HG02759 (cell line): ENCODE data around the gene TMEM134.

ENCODE experiments used
- ATAC-seq: cut with Tn5 transposase; IDR thresholded peaks from one replicate; pipeline ENCODE4 v1.9.1; 2021; ENCODE audit warnings: mild to moderate bottlenecking, moderate library complexity; ENCODE audit not compliant: unreplicated experiment

The TMEM134 gene

DNA sequence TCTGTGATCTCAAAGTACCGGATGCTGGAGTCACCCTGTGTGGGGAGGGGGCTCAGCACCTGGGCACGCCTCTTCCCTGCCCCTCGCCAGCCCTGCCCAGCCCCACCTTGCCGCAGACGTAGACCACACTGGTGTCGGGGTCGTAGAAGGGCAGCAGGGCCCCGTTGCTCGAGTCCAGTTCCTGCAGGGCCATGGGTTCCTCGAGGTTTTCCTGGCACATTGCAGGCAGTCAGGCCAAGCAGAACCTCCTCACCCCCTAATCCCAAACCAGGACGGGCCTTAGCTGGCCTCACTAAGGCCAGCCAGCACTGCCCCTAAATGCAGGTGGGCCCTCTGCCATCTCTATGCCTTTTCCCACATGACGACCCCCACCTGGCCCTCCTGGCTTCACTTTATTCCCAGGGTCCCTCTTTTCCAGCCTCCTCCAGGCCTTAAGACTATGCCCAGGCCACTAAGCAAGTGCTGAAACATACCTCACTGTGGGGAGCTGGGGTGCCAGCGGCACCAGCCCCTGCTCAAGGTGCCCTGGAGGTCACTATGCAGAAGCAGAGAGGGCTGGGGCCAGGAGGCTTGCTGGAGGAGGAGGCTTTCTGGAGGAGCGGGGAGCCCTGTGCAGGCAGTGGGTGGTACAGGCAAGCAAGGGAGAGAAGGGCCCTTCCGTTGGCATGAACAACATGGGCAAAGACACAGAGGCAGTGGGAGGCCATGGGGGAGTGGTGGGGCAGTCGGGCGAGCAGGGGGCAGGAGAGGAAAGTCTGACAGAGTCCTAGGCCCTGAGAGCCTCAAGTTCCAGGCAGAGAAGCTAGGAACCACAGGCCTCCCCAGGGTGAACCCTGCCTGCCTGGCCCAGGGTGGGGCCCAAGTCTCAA lies 28.6 kb downstream of the TMEM134 start:
- no peak for ATAC-seq

DNA sequence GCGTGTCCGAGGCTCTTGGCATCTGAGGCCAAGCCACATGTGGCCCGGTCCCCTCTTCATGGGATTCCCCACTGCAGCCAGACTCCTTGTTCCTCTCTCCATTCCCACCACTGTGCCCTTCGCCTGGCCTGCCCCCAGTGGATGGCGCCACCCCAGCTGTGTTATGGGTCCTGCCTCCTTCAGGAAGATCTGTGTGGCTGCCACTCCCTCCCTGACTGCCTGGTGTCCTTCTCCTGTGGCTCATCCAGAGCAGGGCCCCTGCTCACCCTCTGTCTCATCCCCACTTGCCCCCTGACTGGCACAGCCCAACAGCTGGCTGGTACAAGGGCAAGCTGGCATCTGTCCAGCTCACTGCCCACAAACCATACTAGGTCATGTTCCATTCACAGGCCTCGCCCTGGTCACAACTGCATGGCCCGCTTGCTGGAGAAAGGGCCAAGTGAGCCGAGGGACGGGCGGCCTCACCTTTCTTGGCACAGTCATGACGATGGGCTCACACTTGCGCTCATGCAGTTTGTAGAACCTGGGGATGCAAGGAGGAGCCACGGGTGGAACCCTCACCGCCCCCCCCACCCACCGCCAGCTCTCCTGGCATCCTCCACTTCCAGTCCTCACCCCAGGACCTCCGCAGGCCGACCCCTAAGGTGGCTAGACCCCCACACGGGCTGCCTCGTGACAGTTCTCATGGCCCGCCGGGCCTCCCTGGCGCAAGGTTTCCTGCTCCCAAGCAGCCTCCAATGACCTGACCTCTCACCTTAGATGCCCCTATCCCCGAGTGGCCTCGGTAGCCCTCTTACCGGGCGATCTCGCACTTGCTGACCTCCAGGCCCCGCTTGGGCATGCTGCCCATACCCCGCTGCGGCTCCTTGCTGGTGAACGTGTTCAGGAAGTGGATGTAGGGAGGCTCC lies 29.5 kb downstream of the TMEM134 start:
- no peak for ATAC-seq

DNA sequence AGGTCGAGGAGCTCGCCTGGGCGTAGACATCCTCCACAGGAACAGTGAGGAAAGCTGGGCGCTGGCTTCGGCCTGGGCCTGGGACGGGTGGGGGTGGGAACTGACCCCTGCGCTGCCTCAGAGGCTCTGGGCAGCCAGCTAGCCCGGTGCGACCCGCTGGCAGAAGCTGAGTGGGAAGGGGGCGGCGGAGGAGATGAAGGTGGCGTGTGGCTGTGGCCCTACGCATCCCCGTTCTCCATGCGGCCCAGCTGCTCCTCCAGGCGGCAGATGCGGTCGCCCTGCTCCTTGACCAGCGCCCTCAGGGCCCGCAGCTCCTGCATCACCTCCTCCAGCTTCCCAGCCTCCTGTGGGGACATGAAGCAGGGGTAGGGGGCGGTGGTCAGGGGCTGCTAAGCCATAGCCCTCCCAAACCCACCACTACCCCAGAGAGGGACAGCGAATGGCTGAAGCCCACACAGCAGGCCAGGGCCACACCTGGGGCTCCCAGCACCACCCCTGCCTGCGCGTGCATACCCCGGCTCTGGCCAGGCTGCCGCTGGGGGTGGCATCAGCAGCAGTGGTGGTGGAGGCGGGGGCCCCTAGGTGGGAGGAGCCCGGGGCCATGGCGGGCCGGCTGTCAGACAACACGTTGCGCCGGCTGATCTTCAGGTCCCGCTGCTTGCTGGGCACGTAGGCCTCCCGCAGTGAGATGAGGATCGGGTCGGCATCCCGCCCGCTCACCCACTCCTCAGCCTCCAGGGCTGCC lies 30.7 kb downstream of the TMEM134 start:
- ATAC-seq = no peak

DNA sequence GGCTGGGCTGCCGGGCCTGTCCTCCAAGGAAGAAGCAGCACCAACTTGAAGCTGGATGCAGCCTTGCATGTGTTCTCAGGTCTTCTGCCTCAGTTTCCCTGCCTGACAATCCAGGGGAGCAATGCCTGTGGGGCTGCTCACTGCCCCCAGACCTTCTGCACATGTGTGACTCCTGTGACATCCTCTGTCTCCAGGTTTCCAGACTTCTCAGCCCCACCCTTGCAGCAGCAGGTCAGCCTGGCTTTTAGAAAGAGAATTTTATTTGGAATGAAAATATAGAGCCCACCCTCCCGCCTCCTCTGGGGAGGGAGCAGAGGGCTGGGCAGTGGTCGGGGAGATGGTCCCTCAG lies 31.3 kb downstream of the TMEM134 start:
- ATAC-seq = no peak

DNA sequence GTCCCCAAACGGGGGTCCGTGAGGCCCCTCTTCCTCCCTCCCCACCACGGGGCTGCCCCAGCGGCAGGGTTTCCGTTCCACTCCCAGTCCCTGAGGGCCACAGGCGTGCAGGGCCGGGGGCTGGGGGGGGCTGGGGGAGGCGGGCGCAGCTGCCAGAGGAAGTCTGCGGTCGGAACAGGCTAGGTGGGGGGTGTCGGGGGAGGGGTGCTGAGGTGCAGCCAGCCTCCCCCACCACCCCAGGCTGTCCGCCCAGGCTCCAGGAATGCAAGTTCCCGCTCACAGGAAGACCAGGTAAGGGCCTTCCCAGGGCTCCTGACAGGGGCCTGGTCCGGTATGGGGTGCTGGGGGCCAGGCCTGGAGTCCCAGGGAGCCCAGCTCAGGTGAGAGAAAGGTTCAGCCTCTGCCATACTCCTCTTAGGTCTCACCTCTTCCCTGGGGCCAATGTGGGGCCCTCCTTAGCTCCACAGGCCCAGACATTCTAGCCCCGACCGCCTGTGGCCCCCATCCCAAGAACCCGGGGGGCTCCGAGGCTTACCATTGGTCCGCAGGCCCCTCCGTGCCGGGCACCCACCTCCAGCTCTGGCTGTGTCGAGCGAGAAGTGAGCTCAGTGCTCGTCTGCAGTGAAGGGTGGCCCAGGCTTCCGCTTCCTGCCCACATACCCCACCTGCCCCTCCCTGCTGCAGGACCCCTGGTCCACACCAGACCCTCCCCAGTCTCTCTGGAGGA lies 31.8 kb downstream of the TMEM134 start, which contains the start of gene PTPRCAP:
PTPRCAP (minus strand) TSS at position 601 of the 727 bp plus-strand sequence; CDS start at position 538, 63 bp downstream.
- ATAC-seq = peak; percentile 31

DNA sequence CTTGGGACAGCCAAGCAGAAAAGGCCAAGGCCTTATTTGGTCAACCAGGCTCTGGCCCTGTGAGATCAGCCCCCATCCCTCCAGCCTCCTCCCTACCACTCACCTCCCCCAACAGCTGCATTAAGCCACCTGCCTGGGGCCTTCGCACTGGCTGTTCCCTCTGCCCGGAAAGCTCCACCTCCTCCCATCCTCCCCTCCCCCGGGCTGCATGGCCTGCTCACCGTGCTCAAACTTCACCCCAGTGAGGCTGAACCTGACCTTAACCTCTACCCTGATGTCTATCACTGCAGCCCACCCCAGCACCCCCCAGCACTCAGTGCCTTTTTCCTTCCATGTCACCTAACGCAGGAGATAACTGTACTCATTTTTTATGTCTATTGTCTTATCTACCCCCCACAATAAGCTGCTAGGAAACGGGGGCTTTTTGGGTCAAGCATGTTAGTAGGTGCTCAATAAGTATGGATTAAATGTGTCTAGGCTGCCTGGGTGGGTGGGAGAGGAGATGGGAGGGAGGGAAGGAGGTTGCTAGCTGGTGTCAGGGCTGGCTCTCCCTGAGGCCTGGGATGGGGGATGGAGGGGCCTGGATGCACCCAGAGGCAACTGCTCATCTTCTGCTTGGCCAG lies 32.5 kb downstream of the TMEM134 start:
- ATAC-seq = peak; percentile 42

DNA sequence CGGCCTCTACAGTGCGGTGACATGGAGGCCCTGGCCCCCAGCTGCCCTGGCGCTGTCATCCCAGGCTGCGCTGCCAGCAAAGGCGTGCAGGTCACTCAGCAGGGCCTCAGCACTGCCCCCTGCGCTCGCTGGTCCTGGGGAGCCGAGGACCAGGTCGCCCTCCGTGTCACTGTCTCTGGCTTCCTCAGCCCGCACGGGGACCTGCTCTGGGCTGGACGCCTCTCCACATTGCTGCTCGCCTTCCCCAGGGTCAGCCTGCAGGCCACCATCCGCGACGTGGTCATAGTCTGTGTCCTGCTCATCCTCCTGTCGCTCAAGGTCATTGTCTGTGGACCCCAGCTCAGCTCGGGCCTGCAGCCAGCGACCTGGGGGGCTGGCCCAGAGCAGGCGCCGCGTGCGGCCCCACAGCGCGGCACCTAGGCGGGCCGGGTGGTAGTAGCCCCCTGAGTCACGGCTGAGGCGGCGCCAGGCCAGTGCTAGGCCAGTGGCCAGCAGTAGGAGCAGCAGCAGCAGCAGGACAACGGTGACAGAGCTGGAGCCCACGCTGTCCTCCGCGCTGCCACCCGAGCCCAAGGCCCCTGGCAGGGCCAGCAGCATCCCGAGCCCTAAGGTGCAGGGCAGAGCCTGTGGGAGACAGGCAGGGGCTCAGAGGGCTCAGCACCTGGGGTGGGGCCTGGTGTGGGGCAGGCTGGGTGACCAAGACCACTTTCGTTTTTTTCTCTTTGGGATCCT lies 33.2 kb downstream of the TMEM134 start:
- ATAC-seq = no peak

DNA sequence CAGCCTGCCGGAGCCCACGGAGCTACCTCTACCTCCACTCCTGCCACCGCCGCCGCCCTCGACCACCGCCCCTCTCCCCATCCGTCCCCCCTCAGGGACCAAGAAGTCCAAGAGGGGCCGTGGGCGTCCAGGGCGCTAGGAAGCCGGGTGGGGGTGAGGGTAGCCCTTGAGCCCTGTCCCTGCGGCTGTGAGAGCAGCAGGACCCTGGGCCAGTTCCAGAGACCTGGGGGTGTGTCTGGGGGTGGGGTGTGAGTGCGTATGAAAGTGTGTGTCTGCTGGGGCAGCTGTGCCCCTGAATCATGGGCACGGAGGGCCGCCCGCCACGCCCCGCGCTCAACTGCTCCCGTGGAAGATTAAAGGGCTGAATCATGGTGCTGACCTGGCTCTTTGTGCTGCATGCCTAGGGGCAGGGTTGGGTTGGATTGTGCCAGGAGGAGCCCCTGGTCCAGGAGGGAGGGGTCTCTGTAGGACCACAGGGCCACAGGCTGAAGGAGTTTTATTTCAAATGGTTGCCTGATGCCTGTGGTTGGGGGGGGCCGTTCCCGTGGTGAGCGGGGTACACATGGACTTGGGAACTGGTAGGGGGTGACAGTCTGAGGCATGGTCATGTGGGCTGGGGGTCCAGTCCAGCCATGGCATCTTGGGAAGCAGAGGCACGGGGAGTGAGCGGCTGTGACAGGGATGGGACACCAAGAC lies 33.9 kb downstream of the TMEM134 start:
- ATAC-seq = no peak

DNA sequence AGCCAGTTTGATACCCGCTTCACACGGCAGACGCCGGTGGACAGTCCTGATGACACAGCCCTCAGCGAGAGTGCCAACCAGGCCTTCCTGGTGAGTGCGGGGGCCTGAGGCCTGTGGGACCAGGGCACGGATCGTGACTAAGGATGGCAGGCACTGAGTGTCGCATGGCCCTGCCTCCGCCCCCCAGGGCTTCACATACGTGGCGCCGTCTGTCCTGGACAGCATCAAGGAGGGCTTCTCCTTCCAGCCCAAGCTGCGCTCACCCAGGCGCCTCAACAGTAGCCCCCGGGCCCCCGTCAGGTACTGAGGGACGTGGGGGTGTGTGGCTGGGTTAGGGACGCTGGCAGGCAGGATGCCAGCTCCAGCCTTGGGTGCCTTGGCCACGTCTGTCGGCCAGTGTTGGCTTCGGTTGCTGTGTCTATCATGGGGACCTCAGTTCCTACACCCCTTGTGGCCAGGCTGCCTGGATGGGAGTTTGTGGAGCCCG lies 34.6 kb downstream of the TMEM134 start:
- no peak for ATAC-seq

DNA sequence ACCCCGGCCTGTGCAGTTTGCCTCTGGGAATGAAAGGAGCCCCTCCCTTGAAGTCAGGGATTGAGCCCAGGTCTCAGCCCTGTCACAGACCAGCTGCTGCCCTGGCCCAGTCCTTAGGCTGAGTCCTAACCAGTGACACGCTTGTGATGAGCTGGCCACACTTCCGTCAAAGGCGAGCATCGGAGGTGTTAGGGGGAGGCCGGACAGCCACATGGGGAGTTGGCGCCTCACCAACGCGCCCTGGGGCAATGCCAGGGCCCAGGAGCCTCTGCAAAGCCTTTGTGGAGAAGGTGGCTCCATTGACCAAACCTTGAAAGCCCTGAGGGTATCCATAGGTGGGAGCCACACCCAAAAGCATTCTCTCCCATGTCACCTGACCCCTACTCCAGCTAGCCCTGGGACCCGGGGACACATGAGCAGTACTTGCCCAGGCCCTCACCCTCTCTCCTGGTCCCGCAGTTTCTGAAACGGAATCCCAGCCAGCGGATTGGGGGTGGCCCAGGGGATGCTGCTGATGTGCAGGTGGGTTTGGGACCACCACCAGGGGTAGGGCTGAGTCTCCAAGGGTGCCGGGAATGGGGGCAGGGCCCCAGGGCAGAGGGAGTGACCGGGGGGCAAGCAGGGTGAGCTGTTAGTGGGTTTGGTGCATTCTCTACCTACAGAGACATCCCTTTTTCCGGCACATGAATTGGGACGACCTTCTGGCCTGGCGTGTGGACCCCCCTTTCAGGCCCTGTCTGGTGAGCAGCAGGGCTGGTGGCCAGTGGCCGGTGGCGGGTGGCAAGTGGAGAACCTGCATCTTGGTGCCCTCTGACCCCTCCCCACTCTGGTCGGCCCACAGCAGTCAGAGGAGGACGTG lies 35.3 kb downstream of the TMEM134 start:
- no peak for ATAC-seq

DNA sequence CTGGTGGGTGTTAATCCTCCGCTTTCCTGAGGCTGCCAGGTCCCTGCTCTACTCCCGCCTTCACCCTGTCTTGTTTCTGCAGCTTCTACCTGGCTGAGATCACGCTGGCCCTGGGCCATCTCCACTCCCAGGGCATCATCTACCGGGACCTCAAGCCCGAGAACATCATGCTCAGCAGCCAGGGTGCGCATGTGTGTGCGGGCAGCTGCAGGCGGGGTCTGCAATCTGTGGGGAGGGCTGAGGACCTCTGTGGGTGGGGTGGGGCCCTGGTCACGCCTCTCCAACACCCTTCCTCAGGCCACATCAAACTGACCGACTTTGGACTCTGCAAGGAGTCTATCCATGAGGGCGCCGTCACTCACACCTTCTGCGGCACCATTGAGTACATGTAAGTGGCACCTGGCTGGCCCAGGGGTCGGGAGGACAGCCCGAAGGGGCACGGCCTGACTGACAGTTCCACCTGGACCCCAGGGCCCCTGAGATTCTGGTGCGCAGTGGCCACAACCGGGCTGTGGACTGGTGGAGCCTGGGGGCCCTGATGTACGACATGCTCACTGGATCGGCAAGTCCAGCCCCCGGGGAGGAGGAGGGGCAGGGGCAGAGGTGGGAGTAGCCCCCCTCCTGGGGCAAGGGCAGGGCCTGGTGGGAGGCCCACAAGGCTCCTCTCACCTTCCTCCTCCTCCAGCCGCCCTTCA lies 36.2 kb downstream of the TMEM134 start:
- ATAC-seq = no peak

DNA sequence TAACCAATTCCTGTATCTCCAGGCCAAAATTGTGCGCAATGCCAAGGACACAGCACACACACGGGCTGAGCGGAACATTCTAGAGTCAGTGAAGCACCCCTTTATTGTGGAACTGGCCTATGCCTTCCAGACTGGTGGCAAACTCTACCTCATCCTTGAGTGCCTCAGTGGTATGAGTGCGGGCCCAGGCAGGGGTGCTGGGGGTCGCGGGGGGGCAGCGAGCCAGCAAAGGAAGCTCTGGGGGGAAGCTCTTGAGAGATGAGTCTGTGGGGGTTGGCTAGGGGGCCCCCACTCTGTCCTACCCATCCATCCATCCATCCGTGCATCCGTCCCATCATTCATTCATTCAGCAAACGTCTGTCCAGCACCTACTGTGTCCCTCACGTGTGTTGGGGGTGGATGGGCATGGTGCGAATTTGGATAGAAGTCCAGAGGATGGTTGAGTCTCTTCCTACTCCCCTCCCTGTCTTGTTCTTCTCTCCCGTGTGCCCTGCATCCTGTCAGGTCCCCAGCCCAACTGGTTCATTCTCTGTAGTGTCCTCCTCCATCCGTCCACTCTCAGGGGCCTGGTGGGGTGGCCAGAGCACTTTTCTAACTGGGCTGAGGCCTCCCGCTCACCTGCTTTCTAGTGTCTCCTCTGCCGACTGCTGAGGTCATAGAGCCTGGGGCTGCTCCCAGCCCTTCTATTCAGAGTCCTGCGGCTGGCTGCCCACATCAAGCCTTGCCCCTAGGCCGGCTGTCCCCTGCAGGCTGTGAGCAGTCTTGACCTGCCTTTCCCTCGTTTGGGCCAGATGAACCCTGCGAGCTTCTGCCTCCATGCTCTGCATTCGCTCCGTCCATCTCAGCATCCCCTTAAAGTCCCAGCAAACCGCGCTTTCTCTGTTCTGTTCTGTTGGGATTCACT lies 37.5 kb downstream of the TMEM134 start:
- ATAC-seq = no peak

DNA sequence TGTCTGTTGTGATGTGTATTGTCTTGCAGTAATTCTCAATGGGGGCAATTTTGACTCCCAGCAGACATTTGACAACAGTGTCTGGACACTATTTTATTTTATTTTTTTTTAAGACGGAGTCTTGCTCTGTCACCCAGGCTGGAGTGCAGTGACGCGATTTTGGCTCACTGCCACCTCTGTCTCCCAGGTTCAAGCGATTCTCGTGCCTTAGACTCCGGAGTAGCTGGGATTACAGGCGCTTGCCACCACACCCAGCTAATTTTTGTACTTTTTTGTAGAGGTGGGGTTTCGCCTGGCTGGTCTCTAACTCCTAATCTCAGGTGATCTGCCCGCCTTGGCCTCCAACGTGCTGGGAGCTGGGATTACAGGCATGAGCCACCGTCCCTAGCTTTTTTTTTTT lies 39.3 kb downstream of the TMEM134 start:
- ATAC-seq = no peak

DNA sequence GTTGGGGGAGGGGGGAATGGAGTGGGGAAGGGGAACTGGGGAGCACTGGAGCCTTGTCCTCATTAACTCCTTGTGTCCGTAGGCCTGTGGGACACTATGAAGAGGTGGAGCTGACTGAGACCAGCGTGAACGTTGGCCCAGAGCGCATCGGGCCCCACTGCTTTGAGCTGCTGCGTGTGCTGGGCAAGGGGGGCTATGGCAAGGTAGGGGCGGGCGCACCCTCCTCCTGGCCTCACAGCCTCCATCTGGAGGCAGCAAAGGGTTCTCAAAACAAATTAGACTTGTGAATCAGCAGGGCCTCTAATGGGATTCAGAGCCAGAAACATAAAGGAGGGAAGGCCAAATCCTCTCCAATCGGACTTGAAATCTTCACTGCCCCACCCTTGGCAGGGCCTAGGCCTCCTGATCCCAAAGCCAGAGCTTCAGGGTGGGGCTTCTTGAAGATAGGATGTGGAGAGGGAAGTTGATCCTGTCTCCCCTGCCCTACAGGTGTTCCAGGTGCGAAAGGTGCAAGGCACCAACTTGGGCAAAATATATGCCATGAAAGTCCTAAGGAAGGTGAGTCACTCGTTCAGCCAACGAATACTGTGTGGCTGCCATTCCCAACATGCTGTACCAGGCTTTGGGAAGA lies 39.9 kb downstream of the TMEM134 start:
- ATAC-seq = no peak
